ENCODE measurements around the gene CDH1. TPM values are rescaled to one million over a fixed set of nuclear protein-coding genes. Genes with fewer than 3 reads are reported as not detected.

Gene CDH1
- total and polyA plus RNA-seq, 2 experiments from 2014 or later = 64.1 to 142 TPM

DNA sequence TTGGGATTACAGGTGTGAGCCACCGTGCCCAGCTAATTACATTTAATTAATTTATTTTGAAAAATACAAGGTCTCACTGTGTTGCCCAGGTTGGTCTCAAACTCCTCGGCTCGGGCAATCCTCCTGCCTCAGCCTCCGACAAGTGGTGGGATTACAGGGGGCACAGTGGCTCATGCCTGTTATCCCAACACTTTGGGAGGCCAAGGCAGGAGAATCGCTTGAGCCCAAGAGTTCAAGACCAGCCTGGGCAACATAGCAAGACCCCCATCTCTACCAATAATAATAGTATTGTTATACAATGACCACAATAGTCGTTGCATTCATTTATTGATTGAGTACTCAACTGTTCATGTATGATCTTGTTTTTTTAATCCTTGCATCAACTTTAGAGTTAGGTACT, 22.0 kb downstream of the CDH1 start:
- Mint-ChIP-seq H3K4me1 (peaks cover 57% of the 10 kb centered on the region), H3K27me3 (ENCODE audit: insufficient read depth, low read depth, poor library complexity) (peaks cover 9% of the 10 kb centered on the region), H3K36me3 (ENCODE audit: low read depth) (peaks cover 41% of the 10 kb centered on the region), H3K4me3 (no peak overlapping the region), H3K27ac (no peak overlapping the region), H3K9me3 (no peaks in the 10 kb centered on the region)
- Histone ChIP-seq H3K4me1 (ENCODE audit: insufficient read depth) (peaks cover 44% of the 10 kb centered on the region), H3K4me3 (no peak overlapping the region), H3K27ac (ENCODE audit: low read depth) (no peak overlapping the region), H3K27me3 (ENCODE audit: insufficient read depth) (no peaks in the 10 kb centered on the region), H3K4me2 (no peak overlapping the region), H3K9me2 (ENCODE audit: insufficient read depth) (peaks cover 3% of the 10 kb centered on the region; the same call in 1 of the 2 replicates), H4K20me1 (replicated peaks; ENCODE audit: insufficient read depth) (peaks cover 4% of the 10 kb centered on the region), H3K36me3 (ENCODE audit: insufficient read depth) (no peaks in the 10 kb centered on the region), H2AFZ (no peak overlapping the region), H3K79me2 (replicated peaks; ENCODE audit: insufficient read depth) (peaks cover 70% of the 10 kb centered on the region), H3F3A (replicated peaks; ENCODE audit: low read depth) (peaks cover 17% of the 10 kb centered on the region; the same call in 1 of the 2 replicates)
- DNase-seq (ENCODE audit: low spot score) = no peak
- ATAC-seq = no peak
- TF ChIP-seq EZH2 (IDR thresholded peaks at IDR 0.05; ENCODE audit: low read depth, unreplicated experiment) = no peak
- TF ChIP-seq, protein P1, sequence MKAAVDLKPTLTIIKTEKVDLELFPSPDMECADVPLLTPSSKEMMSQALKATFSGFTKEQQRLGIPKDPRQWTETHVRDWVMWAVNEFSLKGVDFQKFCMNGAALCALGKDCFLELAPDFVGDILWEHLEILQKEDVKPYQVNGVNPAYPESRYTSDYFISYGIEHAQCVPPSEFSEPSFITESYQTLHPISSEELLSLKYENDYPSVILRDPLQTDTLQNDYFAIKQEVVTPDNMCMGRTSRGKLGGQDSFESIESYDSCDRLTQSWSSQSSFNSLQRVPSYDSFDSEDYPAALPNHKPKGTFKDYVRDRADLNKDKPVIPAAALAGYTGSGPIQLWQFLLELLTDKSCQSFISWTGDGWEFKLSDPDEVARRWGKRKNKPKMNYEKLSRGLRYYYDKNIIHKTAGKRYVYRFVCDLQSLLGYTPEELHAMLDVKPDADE (IDR thresholded peaks at IDR 0.05) = no peak
- TF ChIP-seq, protein P2, sequence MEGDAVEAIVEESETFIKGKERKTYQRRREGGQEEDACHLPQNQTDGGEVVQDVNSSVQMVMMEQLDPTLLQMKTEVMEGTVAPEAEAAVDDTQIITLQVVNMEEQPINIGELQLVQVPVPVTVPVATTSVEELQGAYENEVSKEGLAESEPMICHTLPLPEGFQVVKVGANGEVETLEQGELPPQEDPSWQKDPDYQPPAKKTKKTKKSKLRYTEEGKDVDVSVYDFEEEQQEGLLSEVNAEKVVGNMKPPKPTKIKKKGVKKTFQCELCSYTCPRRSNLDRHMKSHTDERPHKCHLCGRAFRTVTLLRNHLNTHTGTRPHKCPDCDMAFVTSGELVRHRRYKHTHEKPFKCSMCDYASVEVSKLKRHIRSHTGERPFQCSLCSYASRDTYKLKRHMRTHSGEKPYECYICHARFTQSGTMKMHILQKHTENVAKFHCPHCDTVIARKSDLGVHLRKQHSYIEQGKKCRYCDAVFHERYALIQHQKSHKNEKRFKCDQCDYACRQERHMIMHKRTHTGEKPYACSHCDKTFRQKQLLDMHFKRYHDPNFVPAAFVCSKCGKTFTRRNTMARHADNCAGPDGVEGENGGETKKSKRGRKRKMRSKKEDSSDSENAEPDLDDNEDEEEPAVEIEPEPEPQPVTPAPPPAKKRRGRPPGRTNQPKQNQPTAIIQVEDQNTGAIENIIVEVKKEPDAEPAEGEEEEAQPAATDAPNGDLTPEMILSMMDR (conservative IDR thresholded peaks at IDR 0.05; ENCODE audit: low read depth in 2 of 2) = no peak
- no peak for TF ChIP-seq ZNF331 (CRISPR knock-in tag; IDR thresholded peaks at IDR 0.05; ENCODE audit: low read depth)
- TF ChIP-seq JUNB (IDR thresholded peaks at IDR 0.05; ENCODE audit: unreplicated experiment) = no peak

DNA sequence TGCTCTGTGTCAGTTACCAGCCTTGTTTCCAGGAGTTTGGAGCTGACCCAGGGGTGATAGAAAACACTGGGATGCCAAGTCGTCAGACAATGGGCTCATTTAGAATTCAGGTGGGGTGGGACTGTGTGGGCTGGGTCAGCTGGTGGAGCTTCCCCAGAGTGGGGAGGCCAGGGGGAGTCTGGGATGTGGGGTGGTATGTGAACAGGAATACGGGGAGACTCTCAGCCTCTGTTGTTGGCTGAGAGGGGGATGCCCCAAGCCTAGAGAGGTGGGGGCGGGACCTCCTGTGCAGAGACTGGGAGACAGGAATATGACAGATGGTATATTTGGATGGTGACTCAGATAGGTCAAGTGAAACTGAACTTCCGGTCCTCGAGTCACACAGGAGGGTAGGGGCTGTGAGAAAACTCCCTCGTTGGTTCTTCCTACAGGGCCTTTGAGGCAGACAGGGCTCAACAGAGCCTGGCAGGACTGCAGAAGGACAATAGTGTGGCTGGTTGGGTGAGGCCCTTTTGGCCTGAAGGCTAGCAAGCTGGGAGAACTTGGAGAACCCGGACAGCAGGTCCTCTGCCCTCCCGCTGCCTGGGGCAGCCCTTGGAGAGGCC, 23.7 kb downstream of the CDH1 start:
- Histone ChIP-seq H3K27me3 (ENCODE audit: insufficient read depth) (no peaks in the 10 kb centered on the region), H2AFZ (no peak overlapping the region), H3K4me3 (no peak overlapping the region), H3K4me1 (ENCODE audit: insufficient read depth) (peaks cover 58% of the 10 kb centered on the region), H3K9me2 (ENCODE audit: insufficient read depth) (peaks cover 3% of the 10 kb centered on the region; the same call in 1 of the 2 replicates), H3K27ac (ENCODE audit: low read depth) (no peak overlapping the region), H3K4me2 (no peak overlapping the region), H3F3A (replicated peaks; ENCODE audit: low read depth) (peaks cover 17% of the 10 kb centered on the region; the same call in 1 of the 2 replicates), H3K79me2 (replicated peaks; ENCODE audit: insufficient read depth) (peaks cover 70% of the 10 kb centered on the region), H3K36me3 (ENCODE audit: insufficient read depth) (no peaks in the 10 kb centered on the region), H4K20me1 (replicated peaks; ENCODE audit: insufficient read depth) (peaks cover 3% of the 10 kb centered on the region)
- Mint-ChIP-seq H3K36me3 (ENCODE audit: low read depth) (peaks cover 43% of the 10 kb centered on the region), H3K4me1 (peaks cover 64% of the 10 kb centered on the region), H3K4me3 (no peak overlapping the region), H3K27ac (peak overlapping the region; percentile 81), H3K9me3 (no peaks in the 10 kb centered on the region), H3K27me3 (ENCODE audit: insufficient read depth, low read depth, poor library complexity) (peaks cover 16% of the 10 kb centered on the region)
- ATAC-seq (no peak), DNase-seq (ENCODE audit: low spot score) (no peak)
- TF ChIP-seq POLR2AphosphoS5 (IDR thresholded peaks at IDR 0.05; ENCODE audit: low read depth) (no peak), ZNF331 (CRISPR knock-in tag; IDR thresholded peaks at IDR 0.05; ENCODE audit: low read depth) (no peak), EZH2 (IDR thresholded peaks at IDR 0.05; ENCODE audit: low read depth, unreplicated experiment) (no peak)
- TF ChIP-seq, protein P3, sequence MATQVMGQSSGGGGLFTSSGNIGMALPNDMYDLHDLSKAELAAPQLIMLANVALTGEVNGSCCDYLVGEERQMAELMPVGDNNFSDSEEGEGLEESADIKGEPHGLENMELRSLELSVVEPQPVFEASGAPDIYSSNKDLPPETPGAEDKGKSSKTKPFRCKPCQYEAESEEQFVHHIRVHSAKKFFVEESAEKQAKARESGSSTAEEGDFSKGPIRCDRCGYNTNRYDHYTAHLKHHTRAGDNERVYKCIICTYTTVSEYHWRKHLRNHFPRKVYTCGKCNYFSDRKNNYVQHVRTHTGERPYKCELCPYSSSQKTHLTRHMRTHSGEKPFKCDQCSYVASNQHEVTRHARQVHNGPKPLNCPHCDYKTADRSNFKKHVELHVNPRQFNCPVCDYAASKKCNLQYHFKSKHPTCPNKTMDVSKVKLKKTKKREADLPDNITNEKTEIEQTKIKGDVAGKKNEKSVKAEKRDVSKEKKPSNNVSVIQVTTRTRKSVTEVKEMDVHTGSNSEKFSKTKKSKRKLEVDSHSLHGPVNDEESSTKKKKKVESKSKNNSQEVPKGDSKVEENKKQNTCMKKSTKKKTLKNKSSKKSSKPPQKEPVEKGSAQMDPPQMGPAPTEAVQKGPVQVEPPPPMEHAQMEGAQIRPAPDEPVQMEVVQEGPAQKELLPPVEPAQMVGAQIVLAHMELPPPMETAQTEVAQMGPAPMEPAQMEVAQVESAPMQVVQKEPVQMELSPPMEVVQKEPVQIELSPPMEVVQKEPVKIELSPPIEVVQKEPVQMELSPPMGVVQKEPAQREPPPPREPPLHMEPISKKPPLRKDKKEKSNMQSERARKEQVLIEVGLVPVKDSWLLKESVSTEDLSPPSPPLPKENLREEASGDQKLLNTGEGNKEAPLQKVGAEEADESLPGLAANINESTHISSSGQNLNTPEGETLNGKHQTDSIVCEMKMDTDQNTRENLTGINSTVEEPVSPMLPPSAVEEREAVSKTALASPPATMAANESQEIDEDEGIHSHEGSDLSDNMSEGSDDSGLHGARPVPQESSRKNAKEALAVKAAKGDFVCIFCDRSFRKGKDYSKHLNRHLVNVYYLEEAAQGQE (IDR thresholded peaks at IDR 0.05; ENCODE audit: unreplicated experiment) = no peak
- TF ChIP-seq, protein P4, sequence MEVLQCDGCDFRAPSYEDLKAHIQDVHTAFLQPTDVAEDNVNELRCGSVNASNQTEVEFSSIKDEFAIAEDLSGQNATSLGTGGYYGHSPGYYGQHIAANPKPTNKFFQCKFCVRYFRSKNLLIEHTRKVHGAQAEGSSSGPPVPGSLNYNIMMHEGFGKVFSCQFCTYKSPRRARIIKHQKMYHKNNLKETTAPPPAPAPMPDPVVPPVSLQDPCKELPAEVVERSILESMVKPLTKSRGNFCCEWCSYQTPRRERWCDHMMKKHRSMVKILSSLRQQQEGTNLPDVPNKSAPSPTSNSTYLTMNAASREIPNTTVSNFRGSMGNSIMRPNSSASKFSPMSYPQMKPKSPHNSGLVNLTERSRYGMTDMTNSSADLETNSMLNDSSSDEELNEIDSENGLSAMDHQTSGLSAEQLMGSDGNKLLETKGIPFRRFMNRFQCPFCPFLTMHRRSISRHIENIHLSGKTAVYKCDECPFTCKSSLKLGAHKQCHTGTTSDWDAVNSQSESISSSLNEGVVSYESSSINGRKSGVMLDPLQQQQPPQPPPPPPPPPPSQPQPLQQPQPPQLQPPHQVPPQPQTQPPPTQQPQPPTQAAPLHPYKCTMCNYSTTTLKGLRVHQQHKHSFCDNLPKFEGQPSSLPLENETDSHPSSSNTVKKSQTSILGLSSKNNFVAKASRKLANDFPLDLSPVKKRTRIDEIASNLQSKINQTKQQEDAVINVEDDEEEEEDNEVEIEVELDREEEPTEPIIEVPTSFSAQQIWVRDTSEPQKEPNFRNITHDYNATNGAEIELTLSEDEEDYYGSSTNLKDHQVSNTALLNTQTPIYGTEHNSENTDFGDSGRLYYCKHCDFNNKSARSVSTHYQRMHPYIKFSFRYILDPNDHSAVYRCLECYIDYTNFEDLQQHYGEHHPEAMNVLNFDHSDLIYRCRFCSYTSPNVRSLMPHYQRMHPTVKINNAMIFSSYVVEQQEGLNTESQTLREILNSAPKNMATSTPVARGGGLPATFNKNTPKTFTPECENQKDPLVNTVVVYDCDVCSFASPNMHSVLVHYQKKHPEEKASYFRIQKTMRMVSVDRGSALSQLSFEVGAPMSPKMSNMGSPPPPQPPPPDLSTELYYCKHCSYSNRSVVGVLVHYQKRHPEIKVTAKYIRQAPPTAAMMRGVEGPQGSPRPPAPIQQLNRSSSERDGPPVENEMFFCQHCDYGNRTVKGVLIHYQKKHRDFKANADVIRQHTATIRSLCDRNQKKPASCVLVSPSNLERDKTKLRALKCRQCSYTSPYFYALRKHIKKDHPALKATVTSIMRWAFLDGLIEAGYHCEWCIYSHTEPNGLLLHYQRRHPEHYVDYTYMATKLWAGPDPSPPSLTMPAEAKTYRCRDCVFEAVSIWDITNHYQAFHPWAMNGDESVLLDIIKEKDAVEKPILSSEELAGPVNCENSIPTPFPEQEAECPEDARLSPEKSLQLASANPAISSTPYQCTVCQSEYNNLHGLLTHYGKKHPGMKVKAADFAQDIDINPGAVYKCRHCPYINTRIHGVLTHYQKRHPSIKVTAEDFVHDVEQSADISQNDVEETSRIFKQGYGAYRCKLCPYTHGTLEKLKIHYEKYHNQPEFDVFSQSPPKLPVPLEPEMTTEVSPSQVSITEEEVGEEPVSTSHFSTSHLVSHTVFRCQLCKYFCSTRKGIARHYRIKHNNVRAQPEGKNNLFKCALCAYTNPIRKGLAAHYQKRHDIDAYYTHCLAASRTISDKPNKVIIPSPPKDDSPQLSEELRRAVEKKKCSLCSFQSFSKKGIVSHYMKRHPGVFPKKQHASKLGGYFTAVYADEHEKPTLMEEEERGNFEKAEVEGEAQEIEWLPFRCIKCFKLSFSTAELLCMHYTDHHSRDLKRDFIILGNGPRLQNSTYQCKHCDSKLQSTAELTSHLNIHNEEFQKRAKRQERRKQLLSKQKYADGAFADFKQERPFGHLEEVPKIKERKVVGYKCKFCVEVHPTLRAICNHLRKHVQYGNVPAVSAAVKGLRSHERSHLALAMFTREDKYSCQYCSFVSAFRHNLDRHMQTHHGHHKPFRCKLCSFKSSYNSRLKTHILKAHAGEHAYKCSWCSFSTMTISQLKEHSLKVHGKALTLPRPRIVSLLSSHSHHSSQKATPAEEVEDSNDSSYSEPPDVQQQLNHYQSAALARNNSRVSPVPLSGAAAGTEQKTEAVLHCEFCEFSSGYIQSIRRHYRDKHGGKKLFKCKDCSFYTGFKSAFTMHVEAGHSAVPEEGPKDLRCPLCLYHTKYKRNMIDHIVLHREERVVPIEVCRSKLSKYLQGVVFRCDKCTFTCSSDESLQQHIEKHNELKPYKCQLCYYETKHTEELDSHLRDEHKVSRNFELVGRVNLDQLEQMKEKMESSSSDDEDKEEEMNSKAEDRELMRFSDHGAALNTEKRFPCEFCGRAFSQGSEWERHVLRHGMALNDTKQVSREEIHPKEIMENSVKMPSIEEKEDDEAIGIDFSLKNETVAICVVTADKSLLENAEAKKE (CRISPR knock-in tag; IDR thresholded peaks at IDR 0.05) = no peak

All from GM23338 (cell line).